ENCODE measurements around the gene SPEF1. TPM values are rescaled to one million over a fixed set of nuclear protein-coding genes. Genes with fewer than 3 reads are reported as not detected.
A peak's percentile ranks its signal among the peaks of the same experiment; 100 is the strongest.

The SPEF1 gene
- total RNA-seq, 1 experiment from 2014 or later, result 0.24 TPM

DNA sequence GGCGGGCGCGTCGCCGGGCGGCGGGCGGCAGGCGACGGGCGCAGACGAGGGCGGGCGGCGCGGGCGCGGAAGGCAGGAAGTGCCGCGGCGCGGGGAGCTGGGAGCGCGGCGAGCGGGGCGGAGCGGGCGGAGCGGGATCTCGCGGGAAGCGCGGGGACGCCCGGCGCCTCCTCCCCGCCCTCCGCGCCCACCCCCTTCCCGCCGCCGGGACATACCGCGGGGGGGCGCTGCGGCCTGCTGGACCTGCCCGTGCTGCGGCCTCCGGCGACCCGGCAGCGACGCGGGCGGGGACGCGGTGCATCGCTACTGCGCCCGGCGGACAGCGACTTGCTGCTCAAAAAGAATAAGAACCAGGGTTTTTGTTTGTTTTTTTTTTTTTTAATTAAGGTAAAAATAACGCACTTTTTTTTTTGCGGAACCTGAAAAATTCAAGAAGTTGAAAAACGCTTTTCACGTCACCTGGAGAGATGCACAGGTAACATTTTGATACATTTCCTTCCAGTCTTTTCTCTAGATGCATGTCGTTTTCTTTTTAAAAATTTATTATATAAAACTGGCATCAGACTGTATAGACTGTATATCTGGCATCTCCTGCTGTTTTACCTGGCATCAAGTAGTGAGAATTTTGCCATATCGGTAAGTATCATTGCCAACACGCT, 5.5 kb upstream of the SPEF1 start, which contains the start of gene CENPB:
Gene CENPB (minus strand): TSS at position 76 of the 659 bp plus-strand sequence. CDS start 257 bp downstream, outside the sequence.
- no peak within 1 kb of the TSS for H3K23ac ChIP-seq (ENCODE audit: insufficient read length, low read depth, low read length)
- H2BK120ac ChIP-seq (ENCODE audit: low read depth, low read length, poor library complexity, severe bottlenecking), result no peak within 1 kb of the TSS
- TF ChIP-seq, protein P1, sequence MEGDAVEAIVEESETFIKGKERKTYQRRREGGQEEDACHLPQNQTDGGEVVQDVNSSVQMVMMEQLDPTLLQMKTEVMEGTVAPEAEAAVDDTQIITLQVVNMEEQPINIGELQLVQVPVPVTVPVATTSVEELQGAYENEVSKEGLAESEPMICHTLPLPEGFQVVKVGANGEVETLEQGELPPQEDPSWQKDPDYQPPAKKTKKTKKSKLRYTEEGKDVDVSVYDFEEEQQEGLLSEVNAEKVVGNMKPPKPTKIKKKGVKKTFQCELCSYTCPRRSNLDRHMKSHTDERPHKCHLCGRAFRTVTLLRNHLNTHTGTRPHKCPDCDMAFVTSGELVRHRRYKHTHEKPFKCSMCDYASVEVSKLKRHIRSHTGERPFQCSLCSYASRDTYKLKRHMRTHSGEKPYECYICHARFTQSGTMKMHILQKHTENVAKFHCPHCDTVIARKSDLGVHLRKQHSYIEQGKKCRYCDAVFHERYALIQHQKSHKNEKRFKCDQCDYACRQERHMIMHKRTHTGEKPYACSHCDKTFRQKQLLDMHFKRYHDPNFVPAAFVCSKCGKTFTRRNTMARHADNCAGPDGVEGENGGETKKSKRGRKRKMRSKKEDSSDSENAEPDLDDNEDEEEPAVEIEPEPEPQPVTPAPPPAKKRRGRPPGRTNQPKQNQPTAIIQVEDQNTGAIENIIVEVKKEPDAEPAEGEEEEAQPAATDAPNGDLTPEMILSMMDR (conservative IDR thresholded peaks at IDR 0.05), result peak; percentile 87
- H3K18ac ChIP-seq (ENCODE audit: insufficient read length, low read depth, low read length), result no peak within 1 kb of the TSS
- no peak within 1 kb of the TSS for H2BK12ac ChIP-seq (ENCODE audit: insufficient read length, low read depth, low read length)
- peaks cover 28% of the 10 kb centered on the region for H3K27me3 Mint-ChIP-seq (ENCODE audit: low read depth)
- peak within 1 kb of the TSS; percentile 84 to 91 for H3K4me3 Mint-ChIP-seq
- H4K20me1 ChIP-seq (ENCODE audit: control insufficient read depth, insufficient read depth, insufficient read length), result no peaks in the 10 kb centered on the region
- peak; percentile 88 for DNase-seq
- H3K4me1 Mint-ChIP-seq, result peaks cover 15 to 21% of the 10 kb centered on the region in 2 experiments
- H3K36me3 Mint-ChIP-seq (ENCODE audit: insufficient read depth in 1 of 3, low read depth in 3 of 3), result peaks cover 5 to 12% (median 8%) of the 10 kb centered on the region in 3 experiments; a peak in 6 of 7 replicates
- no peak within 1 kb of the TSS for H2AFZ ChIP-seq (ENCODE audit: low read length)
- no peak within 1 kb of the TSS for H4K5ac ChIP-seq (ENCODE audit: insufficient read length, low read depth, low read length)
- H3K79me1 ChIP-seq (ENCODE audit: insufficient read depth, low read depth, low read length, poor library complexity, severe bottlenecking), result no peaks in the 10 kb centered on the region
- no CpG with 5 or more reads among the region's 70 CpGs for WGBS (ENCODE audit: extremely low coverage, insufficient read length, low lambda C conversion rate)
- H3K4me2 ChIP-seq (ENCODE audit: insufficient read depth, insufficient read length, low read length), result peak within 1 kb of the TSS; percentile 77
- no peak within 1 kb of the TSS for H3K4ac ChIP-seq (ENCODE audit: low read depth, low read length)
- no peak within 1 kb of the TSS for H4K8ac ChIP-seq (replicated peaks; ENCODE audit: insufficient read length, low read depth, low read length)
- peak within 1 kb of the TSS; percentile 86 for H3K14ac ChIP-seq (ENCODE audit: insufficient read depth, low read length)
- peak within 1 kb of the TSS; percentile 62 for H3K9ac ChIP-seq (ENCODE audit: extremely low read depth, insufficient read length, low read length)
- H3K27me3 ChIP-seq (ENCODE audit: insufficient read depth, low read length), result no peaks in the 10 kb centered on the region
- H4K91ac ChIP-seq (ENCODE audit: insufficient read length, low read depth, low read length), result no peak within 1 kb of the TSS
- no peak within 1 kb of the TSS for H2BK15ac ChIP-seq (ENCODE audit: low read depth, low read length)
- peak within 1 kb of the TSS in 1 of 3 experiments; percentile 75; a peak in 1 of 7 replicates for H3K27ac Mint-ChIP-seq
- no peaks in the 10 kb centered on the region for H3K9me3 ChIP-seq (ENCODE audit: control insufficient read depth, low read depth, low read length)
- no peak within 1 kb of the TSS for H3K56ac ChIP-seq (ENCODE audit: insufficient read length, low read depth, low read length)
- no peak within 1 kb of the TSS for H3T11ph ChIP-seq (ENCODE audit: low read length)
- H3K79me2 ChIP-seq (ENCODE audit: insufficient read depth, low read length), result no peaks in the 10 kb centered on the region
- H3K23me2 ChIP-seq (ENCODE audit: insufficient read length, low read depth, low read length, poor library complexity, severe bottlenecking), result peaks cover 7% of the 10 kb centered on the region
- H3K4me1 ChIP-seq (ENCODE audit: insufficient read depth, low read length), result no peaks in the 10 kb centered on the region
- no peak within 1 kb of the TSS for H2BK20ac ChIP-seq (ENCODE audit: low read depth, low read length, poor library complexity, severe bottlenecking)
- no peak within 1 kb of the TSS for H3K27ac ChIP-seq (ENCODE audit: insufficient read length, low read depth, low read length)
- no peaks in the 10 kb centered on the region for H3K9me3 Mint-ChIP-seq
- no peak within 1 kb of the TSS for H2AK5ac ChIP-seq (ENCODE audit: insufficient read length, low read length)
- H2BK5ac ChIP-seq (ENCODE audit: insufficient read length, low read length), result no peak within 1 kb of the TSS

All from H9 (cell line).